GM12891 (cell line): Measurements from ENCODE around the gene C4orf50.

Source experiments
- POLR2A ChIP-seq: IDR thresholded peaks from 2 replicates; pipeline ENCODE4 v1.6.1; 2011; ENCODE audit warnings: low read depth, low read length, control low read depth
- POLR2AphosphoS5 ChIP-seq: IDR thresholded peaks from 2 replicates; pipeline ENCODE4 v1.6.1; 2011; ENCODE audit warnings: low read depth, low read length, control low read depth

GRCh38 chr4:5866841-5867813 is 151.1 kb downstream of the C4orf50 start:
- TF ChIP-seq POLR2AphosphoS5 (no peak), POLR2A (no peak)
